Spinal cord (tissue), 4 donors: Measurements from ENCODE around the gene CBS. TPM values are rescaled to one million over a fixed set of nuclear protein-coding genes. Genes with fewer than 3 reads are reported as not detected.

ENCODE experiments used
- polyA plus RNA-seq, 2 donors: library from polyadenylated mRNA; unstranded; fragments of 120-200 nt; gene quantifications; one replicate each; pipeline ENCODE4 v1.2.1, GENCODE V29; 2013; ENCODE audit not compliant: insufficient read length in 2 of 2
- total RNA-seq, 2 donors: library from RNA; depleted of rRNA in 1 of 2; stranded (reverse); fragments of 120-200 nt in 1 of 2; fragments of >200 nt in 1 of 2; gene quantifications; one replicate each; pipeline versions ENCODE4 v1.2.3 to v1.2.4, GENCODE V29; 2013 to 2014

The CBS gene
- total and polyA plus RNA-seq, 4 donors = 25.8 to 135 (median 77.6) TPM

Other genes with a start within 250 kb of the CBS start
- gene WDR4, start 196.3 kb downstream of the CBS start, total RNA-seq = 1 to 10 TPM; 7.7 to 9.0 TPM
- 10 to 100 TPM; 10.9 to 16.3 TPM for gene WDR4, start 196.3 kb downstream of the CBS start, polyA plus RNA-seq
- 10 to 100 TPM; 34.0 to 44.0 TPM for gene NDUFV3, start 182.5 kb downstream of the CBS start, total RNA-seq
- gene NDUFV3, start 182.5 kb downstream of the CBS start, polyA plus RNA-seq = 10 to 100 TPM; 25.9 to 38.2 TPM
- under 1 TPM in 1 of 2 donors, not detected in 1; 0.17 TPM for gene ERVH48-1, start 150.2 kb downstream of the CBS start, total RNA-seq
- 1 to 10 TPM in 1 of 2 donors, under 1 TPM in 1; 0.43 to 2.0 TPM for gene ERVH48-1, start 150.2 kb downstream of the CBS start, polyA plus RNA-seq
- 10 to 100 TPM; 18.3 to 21.7 TPM for gene PKNOX1, start 101.3 kb downstream of the CBS start, total RNA-seq
- 10 to 100 TPM; 26.0 to 28.8 TPM for gene PKNOX1, start 101.3 kb downstream of the CBS start, polyA plus RNA-seq
- 10 to 100 TPM; 14.4 to 25.7 TPM for gene U2AF1, start 31.7 kb upstream of the CBS start, total RNA-seq
- 10 to 100 TPM; 30.6 to 58.5 TPM for gene U2AF1, start 31.7 kb upstream of the CBS start, polyA plus RNA-seq
- not detected for gene CRYAA, start 93.2 kb upstream of the CBS start, total RNA-seq
- not detected for gene CRYAA, start 93.2 kb upstream of the CBS start, polyA plus RNA-seq